ENCODE data around the gene MTA1. TPM values are rescaled to one million over a fixed set of nuclear protein-coding genes. Genes with fewer than 3 reads are reported as not detected.

The MTA1 gene
- polyA plus RNA-seq, 2 of the 4 experiments (the other 2 are of a cell fraction): 46.8 to 86.7 TPM

- peak; percentile 69 for TF ChIP-seq CTCF (IDR thresholded peaks at IDR 0.05)
- no peak for TF ChIP-seq KDM5A (IDR thresholded peaks at IDR 0.05)
- TF ChIP-seq ESRRA (IDR thresholded peaks at IDR 0.05; ENCODE audit: borderline replicate concordance, low read length): no peak
- TF ChIP-seq MAX (IDR thresholded peaks at IDR 0.05): no peak; the same call in none of the 2 replicates
- peak; percentile 31; the same call in 1 of the 2 replicates for TF ChIP-seq POLR2A (IDR thresholded peaks at IDR 0.05; ENCODE audit: low read length)
- TF ChIP-seq EHMT2 (IDR thresholded peaks at IDR 0.05; ENCODE audit: low read depth): no peak
- TF ChIP-seq HES2 (IDR thresholded peaks at IDR 0.05): no peak
- TF ChIP-seq RAD21 (conservative IDR thresholded peaks at IDR 0.05 in 1 of 2, IDR thresholded peaks at IDR 0.05 in 1 of 2): peak; percentile 38 to 51; a peak in 4 of 5 replicates
- TF ChIP-seq PHF8 (IDR thresholded peaks at IDR 0.05; ENCODE audit: borderline replicate concordance, low read depth): no peak; the same call in 1 of the 2 replicates
- no peak for TF ChIP-seq JUNB (IDR thresholded peaks at IDR 0.05)
- no peak for TF ChIP-seq USF2 (IDR thresholded peaks at IDR 0.05)
Measured at GRCh38 chr14:105489542-105490266, 70.1 kb downstream of the MTA1 start (continued).

GRCh38 chr14:105490267-105490571 lies 70.6 kb downstream of the MTA1 start:
- no peak for TF ChIP-seq FOXS1 (CRISPR knock-in tag; IDR thresholded peaks at IDR 0.05)
- TF ChIP-seq E2F6 (IDR thresholded peaks at IDR 0.05; ENCODE audit: borderline replicate concordance, low read depth): no peak
- no peak for TF ChIP-seq MAFK (IDR thresholded peaks at IDR 0.05; ENCODE audit: partially characterized antibody)
- 0 out of 2 replicates have a peak, but pooled peaks have one; percentile 55 for TF ChIP-seq HMGXB4 (CRISPR knock-in tag; IDR thresholded peaks at IDR 0.05; ENCODE audit: borderline replicate concordance)
- TF ChIP-seq TFCP2L1 (CRISPR knock-in tag; IDR thresholded peaks at IDR 0.05): peak; percentile 82; the same call in 1 of the 2 replicates
- TF ChIP-seq REST (IDR thresholded peaks at IDR 0.05): peak; percentile 65; the same call in 1 of the 2 replicates
- no peak for TF ChIP-seq KDM1A (IDR thresholded peaks at IDR 0.05; ENCODE audit: low read depth)
- peak; percentile 89; the same call in 1 of the 2 replicates for TF ChIP-seq TP53 (CRISPR knock-in tag; IDR thresholded peaks at IDR 0.05)
- TF ChIP-seq ZNF302 (CRISPR knock-in tag; IDR thresholded peaks at IDR 0.05): no peak
- TF ChIP-seq PHF8 (IDR thresholded peaks at IDR 0.05; ENCODE audit: borderline replicate concordance, low read depth): no peak
- no peak for TF ChIP-seq CHD4 (IDR thresholded peaks at IDR 0.05; ENCODE audit: borderline replicate concordance)
- no peak for TF ChIP-seq BHLHE40 (IDR thresholded peaks at IDR 0.05; ENCODE audit: low read depth, low read length)
- no peak for TF ChIP-seq MYC (IDR thresholded peaks at IDR 0.05; ENCODE audit: borderline replicate concordance, low read length)
- TF ChIP-seq HOXB5 (CRISPR knock-in tag; IDR thresholded peaks at IDR 0.05): peak; percentile 38; the same call in 1 of the 2 replicates
- 0 out of 2 replicates have a peak, but pooled peaks have one; percentile 32 for TF ChIP-seq ATOH8 (CRISPR knock-in tag; IDR thresholded peaks at IDR 0.05; ENCODE audit: low read depth)
- FAIRE-seq (no peak), ATAC-seq (peak in 1 of 2 experiments; percentile 2; a peak in 4 of 6 replicates), DNase-seq (ENCODE audit: low read depth in 1 of 2, low spot score in 1 of 2) (no peak)
- ChIA-PET POLR2A (interaction anchor here (0.8 to 2.5 kb wide), 9 partner anchors 9 to 189 kb away, joined by 3 to 81 read pairs (median 5); partner anchors contain the start of gene BRF1), CTCF (interaction anchor here (0.8 to 3.8 kb wide), 34 partner anchors 9 to 400 kb away, joined by 3 to 132 read pairs (median 6); partner anchors contain the start of genes BTBD6 and TMEM121)
- Histone ChIP-seq H3K27ac (peak overlapping the region; percentile 84 to 99), H3K9me3 (no peaks in the 10 kb centered on the region), H3K4me3 (peak overlapping the region; percentile 59), H3K4me1 (peaks cover 41% of the 10 kb centered on the region), H3K4me2 (peak overlapping the region; percentile 92)
- 0% methylated on average over 6 of the region's 33 CpGs for WGBS (ENCODE audit: missing lambda C conversion rate)
